ACC112 (cell line): ENCODE results near the gene HIVEP3.
A peak's percentile ranks its signal among the peaks of the same experiment; 100 is the strongest.

Experiments
- H2AFZ ChIP-seq: fragments of 200-600 bp; sonication (generic); one replicate; pipeline ENCODE4 v1.6.0; 2017; ENCODE audit warnings: antibody characterized with exemption, low read length; ENCODE audit not compliant: unreplicated experiment
- H3K27ac ChIP-seq: fragments of 200-600 bp; sonication (generic); 2 replicates; pipeline ENCODE4 v1.5.1; 2014; ENCODE audit warnings: low read depth, mild to moderate bottlenecking, antibody characterized with exemption, low read length, moderate library complexity
- H3K27me3 ChIP-seq: fragments of 200-600 bp; sonication (generic); 2 replicates; pipeline ENCODE4 v1.6.1; 2014; ENCODE audit warnings: mild to moderate bottlenecking, antibody characterized with exemption, low read length, moderate library complexity, mixed read lengths; ENCODE audit not compliant: insufficient read depth
- H3K36me3 ChIP-seq: fragments of 200-600 bp; sonication (generic); 2 replicates; pipeline ENCODE4 v1.6.1; 2016; ENCODE audit warnings: mild to moderate bottlenecking, antibody characterized with exemption, low read length, moderate library complexity, mixed read lengths; ENCODE audit not compliant: insufficient read depth
- H3K4me1 ChIP-seq: fragments of 200-600 bp; sonication (generic); one replicate; pipeline ENCODE4 v1.6.1; 2016; ENCODE audit warnings: low read length, mixed read lengths; ENCODE audit not compliant: insufficient read depth, unreplicated experiment, control insufficient read depth
- H3K4me3 ChIP-seq: fragments of 200-600 bp; sonication (generic); 2 replicates; pipeline ENCODE4 v1.5.1; 2014; ENCODE audit warnings: mild to moderate bottlenecking, low read depth, low read length
- H3K79me2 ChIP-seq: fragments of 200-600 bp; sonication (generic); one replicate; pipeline ENCODE4 v1.6.0; 2016; ENCODE audit warnings: low read length; ENCODE audit not compliant: control insufficient read depth, unreplicated experiment, insufficient read depth

HIVEP3 gene

GRCh38 chr1:41689139-41689538 lies 229.6 kb downstream of the HIVEP3 start:
- Histone ChIP-seq H3K36me3 (no peaks in the 10 kb centered on the region), H3K4me3 (no peak overlapping the region), H3K27ac (no peak overlapping the region), H3K27me3 (no peaks in the 10 kb centered on the region), H3K4me1 (peaks cover 5% of the 10 kb centered on the region), H2AFZ (no peak overlapping the region), H3K79me2 (no peaks in the 10 kb centered on the region)

- no peak overlapping the region for H3K4me3 ChIP-seq
- peaks cover 17% of the 10 kb centered on the region for H3K4me1 ChIP-seq
- H3K79me2 ChIP-seq, result no peaks in the 10 kb centered on the region
- H3K27me3 ChIP-seq, result no peaks in the 10 kb centered on the region
- no peaks in the 10 kb centered on the region for H3K36me3 ChIP-seq
- H2AFZ ChIP-seq, result no peak overlapping the region
- H3K27ac ChIP-seq, result no peak overlapping the region
Measured at GRCh38 chr1:41687007-41687406, 231.7 kb downstream of the HIVEP3 start.

- Histone ChIP-seq H3K79me2 (no peaks in the 10 kb centered on the region), H3K4me1 (peaks cover 29% of the 10 kb centered on the region), H2AFZ (no peak overlapping the region), H3K4me3 (no peak overlapping the region), H3K27me3 (no peaks in the 10 kb centered on the region), H3K36me3 (no peaks in the 10 kb centered on the region), H3K27ac (0 out of 2 replicates have a peak overlapping the region, but pooled peaks have one; percentile 4)
Measured at GRCh38 chr1:41683681-41684500, 234.8 kb downstream of the HIVEP3 start.

- H3K4me1 ChIP-seq, result peaks cover 35% of the 10 kb centered on the region
- no peak overlapping the region for H2AFZ ChIP-seq
- H3K27me3 ChIP-seq, result no peaks in the 10 kb centered on the region
- no peaks in the 10 kb centered on the region for H3K79me2 ChIP-seq
- no peak overlapping the region for H3K27ac ChIP-seq
- no peaks in the 10 kb centered on the region for H3K36me3 ChIP-seq
- H3K4me3 ChIP-seq, result no peak overlapping the region
Measured at GRCh38 chr1:41682845-41683625, 235.7 kb downstream of the HIVEP3 start.

GRCh38 chr1:41682149-41682548 lies 236.6 kb downstream of the HIVEP3 start:
- H3K27me3 ChIP-seq, result no peaks in the 10 kb centered on the region
- no peaks in the 10 kb centered on the region for H3K36me3 ChIP-seq
- H3K27ac ChIP-seq, result no peak overlapping the region
- H3K79me2 ChIP-seq, result no peaks in the 10 kb centered on the region
- H2AFZ ChIP-seq, result no peak overlapping the region
- H3K4me1 ChIP-seq, result peaks cover 37% of the 10 kb centered on the region
- no peak overlapping the region for H3K4me3 ChIP-seq

GRCh38 chr1:41681331-41682098 lies 237.2 kb downstream of the HIVEP3 start:
- Histone ChIP-seq H3K36me3 (no peaks in the 10 kb centered on the region), H3K4me1 (peaks cover 37% of the 10 kb centered on the region), H3K79me2 (no peaks in the 10 kb centered on the region), H2AFZ (no peak overlapping the region), H3K4me3 (no peak overlapping the region), H3K27me3 (no peaks in the 10 kb centered on the region), H3K27ac (peak overlapping the region; percentile 41; the same call in 1 of the 2 replicates)

GRCh38 chr1:41679994-41680393 lies 238.7 kb downstream of the HIVEP3 start:
- Histone ChIP-seq H3K27ac (no peak overlapping the region), H3K4me1 (peaks cover 37% of the 10 kb centered on the region), H2AFZ (no peak overlapping the region), H3K4me3 (no peak overlapping the region), H3K79me2 (no peaks in the 10 kb centered on the region), H3K36me3 (no peaks in the 10 kb centered on the region), H3K27me3 (no peaks in the 10 kb centered on the region)

GRCh38 chr1:41679531-41679930 lies 239.2 kb downstream of the HIVEP3 start:
- Histone ChIP-seq H3K27me3 (no peaks in the 10 kb centered on the region), H2AFZ (no peak overlapping the region), H3K36me3 (no peaks in the 10 kb centered on the region), H3K79me2 (no peaks in the 10 kb centered on the region), H3K27ac (no peak overlapping the region), H3K4me1 (peaks cover 37% of the 10 kb centered on the region), H3K4me3 (no peak overlapping the region)

GRCh38 chr1:41678111-41678878 lies 240.4 kb downstream of the HIVEP3 start:
- H3K27me3 ChIP-seq, result no peaks in the 10 kb centered on the region
- no peak overlapping the region for H3K4me3 ChIP-seq
- H3K79me2 ChIP-seq, result no peaks in the 10 kb centered on the region
- peaks cover 27% of the 10 kb centered on the region for H3K4me1 ChIP-seq
- no peak overlapping the region for H3K27ac ChIP-seq
- H3K36me3 ChIP-seq, result no peaks in the 10 kb centered on the region
- H2AFZ ChIP-seq, result no peak overlapping the region

GRCh38 chr1:41677620-41678019 lies 241.1 kb downstream of the HIVEP3 start:
- Histone ChIP-seq H3K79me2 (no peaks in the 10 kb centered on the region), H3K4me1 (peaks cover 30% of the 10 kb centered on the region), H3K27me3 (no peaks in the 10 kb centered on the region), H2AFZ (no peak overlapping the region), H3K4me3 (no peak overlapping the region), H3K27ac (no peak overlapping the region), H3K36me3 (no peaks in the 10 kb centered on the region)
